H9 (cell line): ENCODE measurements around the gene DUT. TPM values are rescaled to one million over a fixed set of nuclear protein-coding genes. Genes with fewer than 3 reads are reported as not detected.

Experiments used
- DNase-seq: peaks from one replicate; pipeline ENCODE4 v3.0.0-alpha.2; 2017
- H2AFZ ChIP-seq: one replicate; pipeline ENCODE4 v1.6.1; 2013; ENCODE audit warnings: mild to moderate bottlenecking, low read length, control low read depth, moderate library complexity
- H2AK5ac ChIP-seq: 2 replicates; pipeline ENCODE4 v1.6.1; 2013; ENCODE audit warnings: low read length, control low read depth, mixed read lengths; ENCODE audit not compliant: insufficient read length
- H2BK120ac ChIP-seq: one replicate; pipeline ENCODE4 v1.6.1; 2013; ENCODE audit warnings: low read depth, mild to moderate bottlenecking, low read length, control low read depth, inconsistent platforms; ENCODE audit not compliant: poor library complexity, severe bottlenecking
- H2BK12ac ChIP-seq: 2 replicates; pipeline ENCODE4 v1.6.1; 2013; ENCODE audit warnings: low read length, control low read depth, mixed read lengths, low read depth; ENCODE audit not compliant: insufficient read length
- H2BK15ac ChIP-seq: 2 replicates; pipeline ENCODE4 v1.6.1; 2013; ENCODE audit warnings: low read depth, low read length, control low read depth
- H2BK20ac ChIP-seq: one replicate; pipeline ENCODE4 v1.6.1; 2013; ENCODE audit warnings: low read depth, mild to moderate bottlenecking, low read length, control low read depth, inconsistent platforms; ENCODE audit not compliant: poor library complexity, severe bottlenecking
- H2BK5ac ChIP-seq: 2 replicates; pipeline ENCODE4 v1.6.1; 2013; ENCODE audit warnings: low read length, control low read depth, mixed read lengths; ENCODE audit not compliant: insufficient read length
- H3K14ac ChIP-seq: 2 replicates; pipeline ENCODE4 v1.6.1; 2013; ENCODE audit warnings: low read length, control low read depth; ENCODE audit not compliant: insufficient read depth
- H3K18ac ChIP-seq: 2 replicates; pipeline ENCODE4 v1.6.1; 2013; ENCODE audit warnings: low read depth, mild to moderate bottlenecking, mixed read lengths, low read length, control low read depth; ENCODE audit not compliant: insufficient read length
- H3K23ac ChIP-seq: 2 replicates; pipeline ENCODE4 v1.6.1; 2013; ENCODE audit warnings: low read length, control low read depth, mixed read lengths, low read depth; ENCODE audit not compliant: insufficient read length
- H3K23me2 ChIP-seq: 2 replicates; pipeline ENCODE4 v1.6.1; 2013; ENCODE audit warnings: low read depth, mild to moderate bottlenecking, mixed read lengths, low read length, control low read depth; ENCODE audit not compliant: insufficient read length, poor library complexity, severe bottlenecking
- H3K27ac ChIP-seq: 2 replicates; pipeline ENCODE4 v1.5.1; 2013; ENCODE audit warnings: low read length, control low read depth, mixed read lengths, low read depth; ENCODE audit not compliant: insufficient read length
- H3K27me3 ChIP-seq: 2 replicates; pipeline ENCODE4 v1.6.1; 2013; ENCODE audit warnings: low read length, control low read depth, inconsistent platforms; ENCODE audit not compliant: insufficient read depth
- H3K4ac ChIP-seq: 2 replicates; pipeline ENCODE4 v1.6.1; 2013; ENCODE audit warnings: low read depth, mild to moderate bottlenecking, control low read depth, inconsistent platforms, low read length, moderate library complexity
- H3K4me1 ChIP-seq: 2 replicates; pipeline ENCODE4 v1.6.1; 2013; ENCODE audit warnings: low read length, control low read depth, inconsistent platforms; ENCODE audit not compliant: insufficient read depth
- H3K4me2 ChIP-seq: 2 replicates; pipeline ENCODE4 v1.6.1; 2013; ENCODE audit warnings: low read length, control low read depth, mixed read lengths; ENCODE audit not compliant: insufficient read length, insufficient read depth
- H3K56ac ChIP-seq: 2 replicates; pipeline ENCODE4 v1.6.1; 2013; ENCODE audit warnings: low read depth, mild to moderate bottlenecking, mixed read lengths, low read length, control low read depth; ENCODE audit not compliant: insufficient read length
- H3K79me1 ChIP-seq: 2 replicates; pipeline ENCODE4 v1.6.1; 2013; ENCODE audit warnings: low read depth, mild to moderate bottlenecking, moderate library complexity, low read length, control low read depth, inconsistent platforms; ENCODE audit not compliant: insufficient read depth, poor library complexity, severe bottlenecking
- H3K79me2 ChIP-seq: 2 replicates; pipeline ENCODE4 v1.6.1; 2013; ENCODE audit warnings: low read length, control low read depth, inconsistent platforms; ENCODE audit not compliant: insufficient read depth
- H3K9ac ChIP-seq: 2 replicates; pipeline ENCODE4 v1.6.1; 2013; ENCODE audit warnings: low read length, control low read depth, mixed read lengths; ENCODE audit not compliant: insufficient read length; ENCODE audit errors: extremely low read depth
- H3K9me3 ChIP-seq: one replicate; pipeline ENCODE4 v1.6.1; 2013; ENCODE audit warnings: low read depth, low read length, inconsistent platforms; ENCODE audit not compliant: control insufficient read depth
- H3T11ph ChIP-seq: one replicate; pipeline ENCODE4 v1.6.1; 2013; ENCODE audit warnings: mild to moderate bottlenecking, low read length, control low read depth, inconsistent platforms
- H4K20me1 ChIP-seq: one replicate; pipeline ENCODE4 v1.6.1; 2013; ENCODE audit not compliant: control insufficient read depth, insufficient read length, insufficient read depth
- H4K5ac ChIP-seq: 2 replicates; pipeline ENCODE4 v1.6.1; 2013; ENCODE audit warnings: low read depth, mild to moderate bottlenecking, mixed read lengths, low read length, control low read depth; ENCODE audit not compliant: insufficient read length
- H4K8ac ChIP-seq: replicated peaks from 2 replicates; pipeline ENCODE4 v1.6.1; 2013; ENCODE audit warnings: low read length, control low read depth, mixed read lengths, low read depth; ENCODE audit not compliant: insufficient read length
- H4K91ac ChIP-seq: 2 replicates; pipeline ENCODE4 v1.6.1; 2013; ENCODE audit warnings: low read depth, mild to moderate bottlenecking, moderate library complexity, mixed read lengths, low read length, control low read depth; ENCODE audit not compliant: insufficient read length
- H3K27ac Mint-ChIP-seq, 3 experiments: 2 replicates in 2 of 3; 3 replicates in 1 of 3; pipeline ENCODE4 v1.8.0; 2020 to 2021; ENCODE audit warnings: mixed read lengths in 3 of 3, mild to moderate bottlenecking in 1 of 3, moderate library complexity in 1 of 3
- H3K27me3 Mint-ChIP-seq: 2 replicates; pipeline ENCODE4 v1.8.0; 2021; ENCODE audit warnings: low read depth, mild to moderate bottlenecking, moderate library complexity, mixed read lengths
- H3K36me3 Mint-ChIP-seq, 3 experiments: 2 replicates in 2 of 3; 3 replicates in 1 of 3; pipeline ENCODE4 v1.8.0; 2020 to 2021; ENCODE audit warnings: low read depth in 3 of 3, mixed read lengths in 3 of 3; ENCODE audit not compliant: insufficient read depth in 1 of 3
- H3K4me1 Mint-ChIP-seq, 2 experiments: 2 replicates each; pipeline ENCODE4 v1.8.0; 2020; ENCODE audit warnings: mixed read lengths in 2 of 2
- H3K4me3 Mint-ChIP-seq, 2 experiments: 2 replicates in 1 of 2; 3 replicates in 1 of 2; pipeline ENCODE4 v1.8.0; 2020 to 2021; ENCODE audit warnings: mild to moderate bottlenecking in 2 of 2, mixed read lengths in 2 of 2, moderate library complexity in 1 of 2
- H3K9me3 Mint-ChIP-seq, 2 experiments: 2 replicates in 1 of 2; 3 replicates in 1 of 2; pipeline ENCODE4 v1.8.0; 2020; ENCODE audit warnings: mild to moderate bottlenecking in 2 of 2, mixed read lengths in 2 of 2, moderate library complexity in 1 of 2
- WGBS: extraction: QIAGEN DNeasy Blood & Tissue Kit; methylation state at CpG from one replicate; pipeline ENCODE4 v1.1.7; 2013; ENCODE audit warnings: missing lambda C conversion rate, low lambda C conversion rate, mixed read lengths; ENCODE audit not compliant: insufficient read length; ENCODE audit errors: extremely low coverage; 5-methylcytosine and 5-hydroxymethylcytosine counted together
- total RNA-seq: library from RNA; stranded (reverse); gene quantifications from 2 replicates; pipeline ENCODE4 v1.2.1, GENCODE V29; 2021
- TF ChIP-seq, protein P1 (sequence below): fragments of 200-600 bp; sonication (generic); conservative IDR thresholded peaks from 3 replicates; pipeline ENCODE4 v1.8.0; 2021; ENCODE audit warnings: antibody characterized with exemption, mild to moderate bottlenecking

The DUT gene
- total RNA-seq, 1 experiment from 2014 or later = 137 TPM

DNA sequence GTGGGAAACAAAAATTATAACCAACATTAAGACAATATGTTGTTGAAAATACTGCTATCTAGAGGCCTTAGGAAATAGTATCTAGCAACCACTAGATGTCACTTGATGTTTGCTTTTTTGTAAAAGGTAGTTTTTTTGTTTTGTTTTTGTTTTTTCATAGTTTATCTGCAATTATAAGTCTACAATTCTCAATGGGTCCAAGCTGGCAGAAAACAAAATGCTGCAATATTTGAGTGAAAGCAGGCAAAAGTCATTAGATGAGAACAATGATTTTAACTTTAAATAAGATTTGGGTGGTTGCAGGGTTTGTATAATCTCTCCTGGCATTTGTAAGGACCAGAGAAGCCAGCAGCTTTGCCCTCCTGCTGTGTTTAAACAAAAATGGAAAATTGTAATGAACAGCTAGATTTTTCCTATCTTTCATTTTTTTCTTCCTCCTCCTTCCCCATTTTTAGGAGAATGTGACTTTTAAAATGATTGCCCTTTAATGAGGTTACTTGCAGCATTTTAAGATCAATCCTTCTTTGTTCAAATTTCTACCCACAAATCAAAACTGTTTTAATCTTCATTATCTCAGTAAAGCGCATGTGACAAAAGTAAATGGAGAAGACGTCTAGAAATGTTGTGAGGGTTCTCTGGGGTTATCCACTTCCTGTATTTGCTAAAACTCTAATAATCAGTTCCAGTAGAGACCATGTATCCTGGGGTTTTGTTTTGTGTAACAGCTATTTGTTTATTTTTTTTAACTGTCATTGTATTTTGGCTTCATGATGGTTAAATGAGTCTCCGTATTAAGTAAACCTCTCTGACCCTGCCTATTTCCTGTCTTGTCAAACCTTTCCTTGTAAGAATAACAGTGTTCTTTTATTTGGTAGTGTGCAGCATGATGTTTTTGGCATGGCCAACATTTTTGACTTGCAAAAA lies 27.3 kb downstream of the DUT start:
- H3K27me3 Mint-ChIP-seq = no peaks in the 10 kb centered on the region
- Histone ChIP-seq H4K8ac (no peak overlapping the region), H2BK20ac (no peak overlapping the region), H4K5ac (no peak overlapping the region), H3K79me2 (no peaks in the 10 kb centered on the region), H3K14ac (no peak overlapping the region), H2BK15ac (no peak overlapping the region), H3K27ac (no peak overlapping the region), H3K4me1 (no peaks in the 10 kb centered on the region), H3K23ac (no peak overlapping the region), H3K9me3 (no peaks in the 10 kb centered on the region), H4K20me1 (no peaks in the 10 kb centered on the region), H3K27me3 (no peaks in the 10 kb centered on the region), H3K4me2 (no peak overlapping the region), H3T11ph (no peak overlapping the region), H3K56ac (no peak overlapping the region), H3K4ac (no peak overlapping the region), H2BK12ac (no peak overlapping the region), H3K9ac (no peak overlapping the region), H2AK5ac (no peak overlapping the region), H2BK5ac (no peak overlapping the region), H3K23me2 (no peaks in the 10 kb centered on the region), H2AFZ (no peak overlapping the region), H2BK120ac (no peak overlapping the region), H3K79me1 (no peaks in the 10 kb centered on the region), H4K91ac (no peak overlapping the region), H3K18ac (no peak overlapping the region)
- H3K36me3 Mint-ChIP-seq = peaks cover 0 to 5% (median 0%) of the 10 kb centered on the region in 3 experiments; a peak in 1 of 7 replicates
- TF ChIP-seq, protein P1, sequence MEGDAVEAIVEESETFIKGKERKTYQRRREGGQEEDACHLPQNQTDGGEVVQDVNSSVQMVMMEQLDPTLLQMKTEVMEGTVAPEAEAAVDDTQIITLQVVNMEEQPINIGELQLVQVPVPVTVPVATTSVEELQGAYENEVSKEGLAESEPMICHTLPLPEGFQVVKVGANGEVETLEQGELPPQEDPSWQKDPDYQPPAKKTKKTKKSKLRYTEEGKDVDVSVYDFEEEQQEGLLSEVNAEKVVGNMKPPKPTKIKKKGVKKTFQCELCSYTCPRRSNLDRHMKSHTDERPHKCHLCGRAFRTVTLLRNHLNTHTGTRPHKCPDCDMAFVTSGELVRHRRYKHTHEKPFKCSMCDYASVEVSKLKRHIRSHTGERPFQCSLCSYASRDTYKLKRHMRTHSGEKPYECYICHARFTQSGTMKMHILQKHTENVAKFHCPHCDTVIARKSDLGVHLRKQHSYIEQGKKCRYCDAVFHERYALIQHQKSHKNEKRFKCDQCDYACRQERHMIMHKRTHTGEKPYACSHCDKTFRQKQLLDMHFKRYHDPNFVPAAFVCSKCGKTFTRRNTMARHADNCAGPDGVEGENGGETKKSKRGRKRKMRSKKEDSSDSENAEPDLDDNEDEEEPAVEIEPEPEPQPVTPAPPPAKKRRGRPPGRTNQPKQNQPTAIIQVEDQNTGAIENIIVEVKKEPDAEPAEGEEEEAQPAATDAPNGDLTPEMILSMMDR = peak; percentile 78
- peaks cover 9% of the 10 kb centered on the region in 2 experiments for H3K4me1 Mint-ChIP-seq
- no peak for DNase-seq
- no CpG with 5 or more reads among the region's 3 CpGs for WGBS
- peaks cover 6% of the 10 kb centered on the region in 2 experiments; a peak in 4 of 5 replicates for H3K9me3 Mint-ChIP-seq
- H3K4me3 Mint-ChIP-seq = no peak overlapping the region
- no peak overlapping the region for H3K27ac Mint-ChIP-seq
